GM12873 (cell line): ENCODE results near the gene RPS6KA1.

Experiments used
- CTCF ChIP-seq: IDR thresholded peaks from 2 replicates; pipeline ENCODE4 v1.5.1; 2012; ENCODE audit warnings: low read depth, mild to moderate bottlenecking, moderate library complexity, low read length, control low read depth; ENCODE audit not compliant: insufficient read depth; ENCODE audit errors: missing control alignments

Gene RPS6KA1

DNA sequence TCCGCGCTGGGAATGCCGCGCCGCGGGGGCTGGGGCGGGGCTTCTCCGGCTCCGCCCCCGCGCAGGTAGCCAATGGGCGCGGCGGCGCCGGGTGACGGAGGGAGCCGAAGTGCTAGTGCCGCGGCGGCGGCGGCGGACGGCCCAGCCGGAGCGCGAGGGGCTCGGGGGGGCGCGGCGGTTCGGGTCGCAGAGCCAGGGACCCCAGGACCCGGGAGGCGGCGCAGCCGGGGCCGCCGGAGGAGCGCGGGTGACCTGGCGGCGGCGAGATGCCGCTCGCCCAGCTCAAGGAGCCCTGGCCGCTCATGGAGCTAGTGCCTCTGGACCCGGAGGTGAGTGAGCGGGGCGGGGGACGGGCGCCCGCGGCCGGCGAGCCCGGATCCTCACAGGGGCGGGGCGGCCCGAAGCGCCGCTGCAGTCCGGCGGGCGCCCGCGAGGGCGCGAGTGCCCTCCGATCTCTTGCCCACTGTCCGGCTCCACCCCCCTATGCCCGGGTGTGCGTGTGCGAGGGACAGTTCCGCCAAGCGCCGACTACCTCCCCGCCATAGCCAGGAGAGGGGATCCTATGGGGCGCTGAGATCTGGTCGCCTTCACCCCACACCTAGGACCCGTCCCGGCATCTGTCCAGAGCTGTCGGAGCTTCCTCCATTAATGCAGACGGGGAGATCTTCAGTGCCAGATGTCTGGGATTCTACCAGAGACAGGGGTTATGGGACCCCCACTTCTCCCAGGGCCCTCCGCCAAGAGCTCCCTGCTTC lies at the start of gene RPS6KA1:
TSS of gene RPS6KA1 (plus strand) at position 107 of the 755 bp plus-strand sequence. CDS start at position 267, 160 bp downstream.
- TF ChIP-seq CTCF: no peak

GRCh38 chr1:26482921-26483320 lies 46.6 kb upstream of the RPS6KA1 start:
- no peak for TF ChIP-seq CTCF

DNA sequence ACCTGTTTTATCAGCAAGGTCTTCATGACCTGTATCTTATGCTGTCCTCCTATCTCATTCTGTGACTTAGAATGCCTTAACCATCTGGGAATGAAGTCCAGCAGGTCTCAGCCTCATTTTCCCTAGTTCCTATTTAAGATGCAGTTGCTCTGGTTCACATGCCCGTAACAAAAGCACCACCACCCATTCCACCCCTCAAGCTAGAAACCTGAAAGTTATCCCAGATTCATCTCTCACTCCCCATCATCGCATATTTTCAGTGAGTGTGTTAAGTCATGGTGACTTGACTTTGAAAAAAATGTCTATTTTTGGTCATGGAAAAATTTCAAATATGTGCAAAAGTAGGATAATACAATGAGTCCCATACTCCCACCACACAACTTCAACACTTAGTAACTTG lies 45.6 kb upstream of the RPS6KA1 start:
- TF ChIP-seq CTCF: no peak

DNA sequence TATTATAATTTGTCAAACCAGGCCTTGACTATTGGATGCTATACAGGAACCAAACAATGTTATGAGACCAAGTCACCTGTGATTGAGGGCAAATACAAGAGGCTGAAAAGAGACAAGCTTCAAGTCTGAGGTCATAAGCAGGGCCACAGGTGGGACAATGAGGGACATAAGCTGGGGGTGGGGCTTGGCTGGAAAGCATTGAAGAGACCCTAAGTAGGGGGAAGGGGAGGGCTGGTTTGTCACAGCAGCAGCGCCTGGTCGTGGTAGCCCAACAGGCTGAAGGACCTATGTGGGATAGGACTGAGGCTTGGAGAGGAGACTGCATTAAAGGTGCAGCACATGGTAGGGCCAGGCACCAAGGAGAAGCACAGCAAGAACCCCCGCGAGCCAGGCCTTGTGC lies 39.4 kb upstream of the RPS6KA1 start:
- no peak for TF ChIP-seq CTCF

GRCh38 chr1:26493267-26493666 lies 36.3 kb upstream of the RPS6KA1 start:
- TF ChIP-seq CTCF: no peak

GRCh38 chr1:26493938-26494337 lies 35.6 kb upstream of the RPS6KA1 start:
- TF ChIP-seq CTCF: no peak

- no peak for TF ChIP-seq CTCF
These were observed 32.7 kb upstream of the RPS6KA1 start for GRCh38 chr1:26496861-26497260.
